Measurements from ENCODE around the gene PTK6.

DNA sequence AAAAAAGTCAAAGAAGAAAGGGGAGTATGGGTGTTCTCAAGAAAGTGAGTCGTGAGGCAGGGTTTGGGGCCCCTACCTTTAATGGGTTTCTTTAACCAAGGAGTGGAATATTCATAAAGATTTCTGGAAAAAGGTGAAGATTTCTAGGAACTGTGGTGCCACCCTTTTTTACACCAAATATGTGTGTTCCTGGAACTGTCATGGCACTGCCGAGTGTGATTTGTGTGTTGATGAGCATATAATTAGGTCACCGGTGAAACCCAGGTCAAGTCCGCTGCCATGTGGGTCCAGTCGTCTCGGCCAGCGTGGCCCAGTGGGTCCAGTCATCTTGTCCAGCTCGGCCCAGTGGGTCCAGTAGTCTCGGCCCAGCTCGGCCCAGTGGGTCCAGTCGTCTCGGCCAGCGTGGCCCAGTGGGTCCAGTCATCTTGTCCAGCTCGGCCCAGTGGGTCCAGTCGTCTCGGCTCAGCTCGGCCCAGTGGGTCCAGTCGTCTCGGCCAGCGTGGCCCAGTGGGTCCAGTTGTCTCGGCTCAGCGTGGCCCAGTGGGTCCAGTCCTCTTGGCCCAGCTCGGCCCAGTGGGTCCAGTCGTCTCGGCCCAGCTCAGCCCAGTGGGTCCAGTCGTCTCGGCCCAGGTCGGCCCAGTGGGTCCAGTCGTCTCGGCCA is 30.0 kb downstream of the PTK6 start:
- TF ChIP-seq, protein P1, sequence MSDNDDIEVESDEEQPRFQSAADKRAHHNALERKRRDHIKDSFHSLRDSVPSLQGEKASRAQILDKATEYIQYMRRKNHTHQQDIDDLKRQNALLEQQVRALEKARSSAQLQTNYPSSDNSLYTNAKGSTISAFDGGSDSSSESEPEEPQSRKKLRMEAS (IDR thresholded peaks at IDR 0.05), result no peak
- TF ChIP-seq POLR2AphosphoS5 (IDR thresholded peaks at IDR 0.05; ENCODE audit: low read depth, low read length), result no peak
- TF ChIP-seq, protein P2, sequence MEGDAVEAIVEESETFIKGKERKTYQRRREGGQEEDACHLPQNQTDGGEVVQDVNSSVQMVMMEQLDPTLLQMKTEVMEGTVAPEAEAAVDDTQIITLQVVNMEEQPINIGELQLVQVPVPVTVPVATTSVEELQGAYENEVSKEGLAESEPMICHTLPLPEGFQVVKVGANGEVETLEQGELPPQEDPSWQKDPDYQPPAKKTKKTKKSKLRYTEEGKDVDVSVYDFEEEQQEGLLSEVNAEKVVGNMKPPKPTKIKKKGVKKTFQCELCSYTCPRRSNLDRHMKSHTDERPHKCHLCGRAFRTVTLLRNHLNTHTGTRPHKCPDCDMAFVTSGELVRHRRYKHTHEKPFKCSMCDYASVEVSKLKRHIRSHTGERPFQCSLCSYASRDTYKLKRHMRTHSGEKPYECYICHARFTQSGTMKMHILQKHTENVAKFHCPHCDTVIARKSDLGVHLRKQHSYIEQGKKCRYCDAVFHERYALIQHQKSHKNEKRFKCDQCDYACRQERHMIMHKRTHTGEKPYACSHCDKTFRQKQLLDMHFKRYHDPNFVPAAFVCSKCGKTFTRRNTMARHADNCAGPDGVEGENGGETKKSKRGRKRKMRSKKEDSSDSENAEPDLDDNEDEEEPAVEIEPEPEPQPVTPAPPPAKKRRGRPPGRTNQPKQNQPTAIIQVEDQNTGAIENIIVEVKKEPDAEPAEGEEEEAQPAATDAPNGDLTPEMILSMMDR (IDR thresholded peaks at IDR 0.05 in 2 of 3, conservative IDR thresholded peaks at IDR 0.05 in 1 of 3; ENCODE audit: borderline replicate concordance in 1 of 3, insufficient read depth in 1 of 3, low read depth in 2 of 3, low read length in 2 of 3), result no peak
- TF ChIP-seq, protein P3, sequence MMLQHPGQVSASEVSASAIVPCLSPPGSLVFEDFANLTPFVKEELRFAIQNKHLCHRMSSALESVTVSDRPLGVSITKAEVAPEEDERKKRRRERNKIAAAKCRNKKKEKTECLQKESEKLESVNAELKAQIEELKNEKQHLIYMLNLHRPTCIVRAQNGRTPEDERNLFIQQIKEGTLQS (IDR thresholded peaks at IDR 0.05), result no peak
- TF ChIP-seq POLR2A (IDR thresholded peaks at IDR 0.05; ENCODE audit: borderline replicate concordance, extremely low read depth, insufficient read depth, insufficient read length), result no peak
- TF ChIP-seq CEBPB (IDR thresholded peaks at IDR 0.05; ENCODE audit: low read depth), result no peak
- TF ChIP-seq, protein P4, sequence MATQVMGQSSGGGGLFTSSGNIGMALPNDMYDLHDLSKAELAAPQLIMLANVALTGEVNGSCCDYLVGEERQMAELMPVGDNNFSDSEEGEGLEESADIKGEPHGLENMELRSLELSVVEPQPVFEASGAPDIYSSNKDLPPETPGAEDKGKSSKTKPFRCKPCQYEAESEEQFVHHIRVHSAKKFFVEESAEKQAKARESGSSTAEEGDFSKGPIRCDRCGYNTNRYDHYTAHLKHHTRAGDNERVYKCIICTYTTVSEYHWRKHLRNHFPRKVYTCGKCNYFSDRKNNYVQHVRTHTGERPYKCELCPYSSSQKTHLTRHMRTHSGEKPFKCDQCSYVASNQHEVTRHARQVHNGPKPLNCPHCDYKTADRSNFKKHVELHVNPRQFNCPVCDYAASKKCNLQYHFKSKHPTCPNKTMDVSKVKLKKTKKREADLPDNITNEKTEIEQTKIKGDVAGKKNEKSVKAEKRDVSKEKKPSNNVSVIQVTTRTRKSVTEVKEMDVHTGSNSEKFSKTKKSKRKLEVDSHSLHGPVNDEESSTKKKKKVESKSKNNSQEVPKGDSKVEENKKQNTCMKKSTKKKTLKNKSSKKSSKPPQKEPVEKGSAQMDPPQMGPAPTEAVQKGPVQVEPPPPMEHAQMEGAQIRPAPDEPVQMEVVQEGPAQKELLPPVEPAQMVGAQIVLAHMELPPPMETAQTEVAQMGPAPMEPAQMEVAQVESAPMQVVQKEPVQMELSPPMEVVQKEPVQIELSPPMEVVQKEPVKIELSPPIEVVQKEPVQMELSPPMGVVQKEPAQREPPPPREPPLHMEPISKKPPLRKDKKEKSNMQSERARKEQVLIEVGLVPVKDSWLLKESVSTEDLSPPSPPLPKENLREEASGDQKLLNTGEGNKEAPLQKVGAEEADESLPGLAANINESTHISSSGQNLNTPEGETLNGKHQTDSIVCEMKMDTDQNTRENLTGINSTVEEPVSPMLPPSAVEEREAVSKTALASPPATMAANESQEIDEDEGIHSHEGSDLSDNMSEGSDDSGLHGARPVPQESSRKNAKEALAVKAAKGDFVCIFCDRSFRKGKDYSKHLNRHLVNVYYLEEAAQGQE (IDR thresholded peaks at IDR 0.05; ENCODE audit: low read depth), result no peak
- TF ChIP-seq RAD21 (IDR thresholded peaks at IDR 0.05; ENCODE audit: low read depth), result no peak
- no peak for TF ChIP-seq ELF1 (IDR thresholded peaks at IDR 0.05; ENCODE audit: borderline replicate concordance, low read depth)
- TF ChIP-seq SRF (IDR thresholded peaks at IDR 0.05; ENCODE audit: low read depth), result no peak
- TF ChIP-seq, protein P5, sequence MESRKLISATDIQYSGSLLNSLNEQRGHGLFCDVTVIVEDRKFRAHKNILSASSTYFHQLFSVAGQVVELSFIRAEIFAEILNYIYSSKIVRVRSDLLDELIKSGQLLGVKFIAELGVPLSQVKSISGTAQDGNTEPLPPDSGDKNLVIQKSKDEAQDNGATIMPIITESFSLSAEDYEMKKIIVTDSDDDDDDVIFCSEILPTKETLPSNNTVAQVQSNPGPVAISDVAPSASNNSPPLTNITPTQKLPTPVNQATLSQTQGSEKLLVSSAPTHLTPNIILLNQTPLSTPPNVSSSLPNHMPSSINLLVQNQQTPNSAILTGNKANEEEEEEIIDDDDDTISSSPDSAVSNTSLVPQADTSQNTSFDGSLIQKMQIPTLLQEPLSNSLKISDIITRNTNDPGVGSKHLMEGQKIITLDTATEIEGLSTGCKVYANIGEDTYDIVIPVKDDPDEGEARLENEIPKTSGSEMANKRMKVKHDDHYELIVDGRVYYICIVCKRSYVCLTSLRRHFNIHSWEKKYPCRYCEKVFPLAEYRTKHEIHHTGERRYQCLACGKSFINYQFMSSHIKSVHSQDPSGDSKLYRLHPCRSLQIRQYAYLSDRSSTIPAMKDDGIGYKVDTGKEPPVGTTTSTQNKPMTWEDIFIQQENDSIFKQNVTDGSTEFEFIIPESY (IDR thresholded peaks at IDR 0.05; ENCODE audit: extremely low read depth, insufficient replicate concordance, low read length), result no peak

Data from HCT116 (cell line).